Brain microvascular endothelial cell (primary cell): ENCODE data around the gene NEB.
"Not testable (repeated sequence)": the region's sequence is repeated elsewhere in the genome, so short reads cannot be mapped to it uniquely, and the experiment has no call there.

Experiments used
- DNase-seq: peaks from one replicate; pipeline ENCODE4 v3.0.0-alpha.2; 2020
- H3K27ac ChIP-seq: fragments of 250-450 bp; sonication (Bioruptor Pico); 2 replicates; pipeline ENCODE4 v1.5.1; 2020; ENCODE audit warnings: mild to moderate bottlenecking, moderate library complexity
- H3K27me3 ChIP-seq: fragments of 250-450 bp; sonication (Bioruptor Pico); replicated peaks from 2 replicates; pipeline ENCODE4 v1.5.1; 2020; ENCODE audit warnings: mild to moderate bottlenecking
- H3K36me3 ChIP-seq: fragments of 250-450 bp; sonication (Bioruptor Pico); replicated peaks from 2 replicates; pipeline ENCODE4 v1.5.1; 2020; ENCODE audit warnings: mild to moderate bottlenecking
- H3K4me3 ChIP-seq: 2 replicates; pipeline ENCODE4 v1.5.1; 2011; ENCODE audit warnings: low read depth, mild to moderate bottlenecking, control low read depth, low read length, moderate library complexity
- in situ Hi-C: cut with HindIII; loops from 2 replicates; pipeline ENCODE4 v1.10.0; 2017; ENCODE audit warnings: low sequenced_read_pairs, low pct_ligation_motif_present
- TF ChIP-seq, protein P1 (sequence below): IDR thresholded peaks from 2 replicates; pipeline ENCODE4 v1.5.1; 2011; ENCODE audit warnings: low read depth, mild to moderate bottlenecking, moderate library complexity, low read length, control low read depth, inconsistent platforms; ENCODE audit errors: missing control alignments

NEB gene

DNA sequence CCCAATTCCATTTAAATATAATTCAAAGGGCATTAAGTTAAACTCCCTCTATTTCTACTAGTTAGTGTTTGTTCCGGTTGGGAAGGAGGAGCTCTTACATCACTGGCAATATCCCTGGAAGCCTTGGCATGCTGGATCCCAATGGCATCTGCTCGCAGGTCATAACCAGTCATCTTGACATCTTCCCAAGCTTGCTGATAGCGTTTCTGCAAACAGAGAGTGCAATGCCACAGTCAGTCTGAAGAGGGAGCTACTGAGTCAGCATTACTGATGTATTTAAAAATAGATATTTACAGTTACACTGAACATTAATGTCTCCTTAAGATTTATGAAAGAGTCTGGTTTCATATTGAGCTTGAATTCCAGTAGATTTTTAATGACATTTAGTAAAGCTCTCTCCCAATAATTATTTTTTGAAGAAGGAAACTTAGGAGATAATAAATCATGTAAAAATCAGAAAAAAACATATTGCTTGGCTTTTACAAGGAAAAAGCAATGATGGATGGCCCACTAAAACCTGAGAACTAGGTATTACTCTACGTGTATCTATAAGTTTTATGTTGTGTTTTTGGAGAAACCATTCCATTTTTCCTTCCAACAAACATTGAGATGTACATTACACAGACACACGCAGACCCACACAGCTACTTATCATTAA is 142.9 kb downstream of the NEB start:
- H3K27ac ChIP-seq, H3K36me3 ChIP-seq, H3K4me3 ChIP-seq, in situ Hi-C loops, H3K27me3 ChIP-seq: not testable (repeated sequence)
- DNase-seq: peak; percentile 15

- H3K4me3 ChIP-seq, DNase-seq, in situ Hi-C loops, H3K36me3 ChIP-seq, H3K27ac ChIP-seq, H3K27me3 ChIP-seq: not testable (repeated sequence)
Measured at GRCh38 chr2:151581300-151581699, 153.0 kb downstream of the NEB start.

DNA sequence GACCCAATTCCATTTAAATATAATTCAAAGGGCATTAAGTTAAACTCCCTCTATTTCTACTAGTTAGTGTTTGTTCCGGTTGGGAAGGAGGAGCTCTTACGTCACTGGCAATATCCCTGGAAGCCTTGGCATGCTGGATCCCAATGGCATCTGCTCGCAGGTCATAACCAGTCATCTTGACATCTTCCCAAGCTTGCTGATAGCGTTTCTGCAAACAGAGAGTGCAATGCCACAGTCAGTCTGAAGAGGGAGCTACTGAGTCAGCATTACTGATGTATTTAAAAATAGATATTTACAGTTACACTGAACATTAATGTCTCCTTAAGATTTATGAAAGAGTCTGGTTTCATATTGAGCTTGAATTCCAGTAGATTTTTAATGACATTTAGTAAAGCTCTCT is 153.6 kb downstream of the NEB start:
- in situ Hi-C loops, H3K27ac ChIP-seq, H3K4me3 ChIP-seq, H3K27me3 ChIP-seq, DNase-seq, H3K36me3 ChIP-seq: not testable (repeated sequence)

DNA sequence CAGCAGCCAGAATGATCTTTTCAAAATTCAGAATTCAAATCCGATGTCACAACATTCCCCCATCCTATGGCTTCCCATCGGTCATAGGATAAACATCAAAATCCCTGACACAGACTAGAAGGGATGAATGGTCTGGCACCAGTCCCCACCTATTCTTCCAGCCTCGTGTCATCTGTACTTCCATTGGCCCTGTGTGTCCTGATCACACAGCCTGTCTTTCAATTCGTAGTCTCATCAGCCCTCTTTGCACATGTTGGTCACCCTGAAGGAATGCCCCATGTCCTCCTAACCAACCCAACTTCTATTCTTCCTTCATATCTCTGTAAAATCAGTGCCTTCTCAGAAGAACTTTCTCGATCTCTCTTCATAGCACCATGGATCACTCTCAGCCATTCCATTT is 157.2 kb downstream of the NEB start:
- H3K27ac ChIP-seq: no peak overlapping the region
- TF ChIP-seq, protein P1, sequence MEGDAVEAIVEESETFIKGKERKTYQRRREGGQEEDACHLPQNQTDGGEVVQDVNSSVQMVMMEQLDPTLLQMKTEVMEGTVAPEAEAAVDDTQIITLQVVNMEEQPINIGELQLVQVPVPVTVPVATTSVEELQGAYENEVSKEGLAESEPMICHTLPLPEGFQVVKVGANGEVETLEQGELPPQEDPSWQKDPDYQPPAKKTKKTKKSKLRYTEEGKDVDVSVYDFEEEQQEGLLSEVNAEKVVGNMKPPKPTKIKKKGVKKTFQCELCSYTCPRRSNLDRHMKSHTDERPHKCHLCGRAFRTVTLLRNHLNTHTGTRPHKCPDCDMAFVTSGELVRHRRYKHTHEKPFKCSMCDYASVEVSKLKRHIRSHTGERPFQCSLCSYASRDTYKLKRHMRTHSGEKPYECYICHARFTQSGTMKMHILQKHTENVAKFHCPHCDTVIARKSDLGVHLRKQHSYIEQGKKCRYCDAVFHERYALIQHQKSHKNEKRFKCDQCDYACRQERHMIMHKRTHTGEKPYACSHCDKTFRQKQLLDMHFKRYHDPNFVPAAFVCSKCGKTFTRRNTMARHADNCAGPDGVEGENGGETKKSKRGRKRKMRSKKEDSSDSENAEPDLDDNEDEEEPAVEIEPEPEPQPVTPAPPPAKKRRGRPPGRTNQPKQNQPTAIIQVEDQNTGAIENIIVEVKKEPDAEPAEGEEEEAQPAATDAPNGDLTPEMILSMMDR: no peak
- no peaks in the 10 kb centered on the region for H3K36me3 ChIP-seq
- no peaks in the 10 kb centered on the region for H3K27me3 ChIP-seq
- in situ Hi-C loops: no loop called here
- H3K4me3 ChIP-seq: no peak overlapping the region
- DNase-seq: no peak

- no peaks in the 10 kb centered on the region for H3K27me3 ChIP-seq
- H3K4me3 ChIP-seq: no peak overlapping the region
- TF ChIP-seq, protein P1: no peak
- in situ Hi-C loops: no loop called here
- no peak overlapping the region for H3K27ac ChIP-seq
- H3K36me3 ChIP-seq: no peaks in the 10 kb centered on the region
- no peak for DNase-seq
Measured at GRCh38 chr2:151576080-151576479, 158.2 kb downstream of the NEB start.

DNA sequence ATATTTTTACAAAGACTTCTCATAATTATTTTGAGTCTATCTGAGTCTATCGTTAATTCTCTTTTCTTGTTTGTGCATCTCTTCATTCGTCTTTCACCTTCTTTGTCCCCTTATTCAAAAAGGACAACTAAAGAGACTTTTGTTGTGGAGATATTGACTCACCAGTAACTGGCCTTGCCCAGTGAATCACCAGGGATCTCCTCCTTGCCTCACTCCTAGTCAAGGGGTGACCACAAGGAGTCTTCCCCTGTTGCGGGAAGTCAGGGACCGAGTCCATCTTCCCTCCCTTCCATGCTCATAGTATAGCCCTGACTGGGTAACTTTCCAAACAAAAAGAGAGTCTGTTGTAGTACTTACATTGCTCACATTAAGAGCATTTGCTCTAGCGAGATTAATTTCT is 158.9 kb downstream of the NEB start:
- Histone ChIP-seq H3K4me3 (no peak overlapping the region), H3K27me3 (no peaks in the 10 kb centered on the region), H3K36me3 (no peaks in the 10 kb centered on the region), H3K27ac (no peak overlapping the region)
- TF ChIP-seq, protein P1: peak; percentile 23
- peak; percentile 52 for DNase-seq
- in situ Hi-C loops: no loop called here

DNA sequence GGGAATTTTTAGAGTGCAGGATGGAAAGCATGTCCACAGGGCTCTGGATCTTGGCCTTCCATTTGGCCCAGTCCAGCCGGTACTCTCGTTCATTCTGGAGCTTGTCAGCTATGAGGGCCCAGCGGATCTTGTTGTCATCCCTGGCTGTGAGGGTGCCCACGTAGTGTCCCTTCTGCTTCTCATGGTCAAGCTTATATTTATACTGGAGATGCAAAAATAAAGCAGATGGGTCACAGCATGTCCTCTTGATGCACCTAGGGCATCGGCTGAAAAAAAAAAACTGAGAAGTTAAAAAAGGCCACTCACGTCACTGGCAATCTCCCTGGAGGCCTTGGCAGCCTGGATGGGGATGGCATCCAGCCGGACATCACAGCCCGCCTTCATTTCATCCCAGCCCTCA is 164.1 kb downstream of the NEB start:
- no peak for DNase-seq
- H3K36me3 ChIP-seq: no peaks in the 10 kb centered on the region
- no peak overlapping the region for H3K27ac ChIP-seq
- no peaks in the 10 kb centered on the region for H3K27me3 ChIP-seq
- in situ Hi-C loops: no loop called here
- TF ChIP-seq, protein P1: no peak
- H3K4me3 ChIP-seq: no peak overlapping the region
